DMS53 (cell line): ENCODE measurements around the gene TCHP.
A peak's percentile ranks its signal among the peaks of the same experiment; 100 is the strongest.
"Not testable (repeated sequence)": the region's sequence is repeated elsewhere in the genome, so short reads cannot be mapped to it uniquely, and the experiment has no call there.

ENCODE experiments used
- DNase-seq: peaks from one replicate; lab custom pipeline; 2025; lab: John Stamatoyannopoulos, UW

Gene TCHP

GRCh38 chr12:109899783-109900751, at the start of gene TCHP:
TSS of gene TCHP (plus strand) at chr12:109900274. CDS start at chr12:109903027, 2,753 bp downstream.
- DNase-seq: peak; percentile 97

- not testable (repeated sequence) for DNase-seq
Observed at GRCh38 chr12:109850518-109850917, 49.6 kb upstream of the TCHP start.

GRCh38 chr12:109855377-109855776, 44.7 kb upstream of the TCHP start:
- no peak for DNase-seq

GRCh38 chr12:109857715-109858114, 42.4 kb upstream of the TCHP start:
- DNase-seq: no peak

GRCh38 chr12:109858764-109859163, 41.3 kb upstream of the TCHP start:
- DNase-seq: no peak

GRCh38 chr12:109860977-109861376, 39.1 kb upstream of the TCHP start:
- DNase-seq: no peak

GRCh38 chr12:109861689-109862314, 38.3 kb upstream of the TCHP start:
- no peak for DNase-seq

GRCh38 chr12:109862491-109862890, 37.6 kb upstream of the TCHP start:
- DNase-seq: not testable (repeated sequence)

GRCh38 chr12:109863847-109864712, 36.0 kb upstream of the TCHP start:
- DNase-seq: peak; percentile 74

GRCh38 chr12:109864916-109865315, 35.2 kb upstream of the TCHP start:
- DNase-seq: peak; percentile 69

GRCh38 chr12:109868182-109869051, 31.7 kb upstream of the TCHP start:
- DNase-seq: no peak

GRCh38 chr12:109870648-109871047, 29.4 kb upstream of the TCHP start:
- no peak for DNase-seq

- DNase-seq: no peak
Observed at GRCh38 chr12:109871668-109872314, 28.3 kb upstream of the TCHP start.

- no peak for DNase-seq
Observed at GRCh38 chr12:109873653-109874052, 26.4 kb upstream of the TCHP start.

GRCh38 chr12:109875572-109876131, 24.4 kb upstream of the TCHP start:
- peak; percentile 62 for DNase-seq

- no peak for DNase-seq
Observed at GRCh38 chr12:109876406-109876805, 23.7 kb upstream of the TCHP start.

- DNase-seq: no peak
Observed at GRCh38 chr12:109877504-109878246, 22.4 kb upstream of the TCHP start.

- DNase-seq: no peak
Observed at GRCh38 chr12:109878247-109878625, 21.8 kb upstream of the TCHP start.

- no peak for DNase-seq
Observed at GRCh38 chr12:109878749-109879148, 21.3 kb upstream of the TCHP start.
